Measurements from ENCODE around the gene PAPLN.

DNA sequence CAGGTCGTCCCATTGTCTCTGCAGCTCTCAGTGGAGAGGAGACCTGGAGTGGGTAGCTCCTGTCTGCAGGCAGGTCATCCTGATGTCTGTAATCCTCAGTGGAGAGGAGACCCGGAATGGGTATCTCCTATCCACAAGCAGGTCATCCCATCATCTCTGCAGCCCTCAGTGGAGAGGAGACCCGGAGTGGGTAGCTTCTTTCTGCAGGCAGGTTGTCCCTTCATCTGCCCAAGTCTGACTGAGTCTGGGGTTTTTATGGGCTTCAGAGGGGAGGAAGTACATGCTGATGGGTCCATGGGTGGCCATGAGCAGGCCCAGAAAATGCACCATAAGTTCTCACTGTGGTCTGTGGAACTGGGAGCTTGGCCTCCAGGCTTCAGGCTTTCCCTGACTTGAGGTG, 28.9 kb upstream of the PAPLN start:
- no peak for TF ChIP-seq POLR2A (IDR thresholded peaks at IDR 0.05; ENCODE audit: low read depth, low read length)
- no peak for TF ChIP-seq POLR2AphosphoS5 (IDR thresholded peaks at IDR 0.05; ENCODE audit: low read depth, low read length)

Data from GM12892 (cell line).